Astrocyte (in vitro differentiated cells and primary cell): Measurements from ENCODE around the gene DCDC1.

Source experiments
- EZH2 ChIP-seq: IDR thresholded peaks from 2 replicates; pipeline ENCODE4 v1.6.1; 2012; ENCODE audit warnings: mild to moderate bottlenecking, low read length, inconsistent platforms; ENCODE audit not compliant: insufficient read depth
- TF ChIP-seq, protein P1 (sequence below): IDR thresholded peaks from 2 replicates; pipeline ENCODE4 v1.5.1; 2011; ENCODE audit warnings: low read depth, mild to moderate bottlenecking, inconsistent platforms, low read length, moderate library complexity; ENCODE audit not compliant: insufficient read depth

DNA sequence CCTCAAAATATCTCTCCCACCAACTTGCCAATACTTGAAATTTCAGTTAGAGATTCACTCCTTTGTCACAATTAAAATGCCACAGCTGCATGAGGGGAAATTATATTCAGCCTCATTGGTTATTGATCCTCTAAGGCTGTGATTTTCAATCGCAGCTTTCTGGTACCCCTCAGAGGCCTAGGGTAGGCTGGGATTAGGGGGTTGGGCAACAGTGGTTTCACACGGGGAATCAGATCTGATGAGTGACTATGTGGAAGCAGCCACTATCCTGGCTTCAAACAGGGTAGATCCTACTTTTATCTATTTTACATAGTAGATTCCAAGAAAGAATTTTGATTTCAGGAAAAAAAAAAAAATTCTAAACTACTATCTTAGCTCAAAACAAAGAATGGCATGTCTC is 252.5 kb downstream of the DCDC1 start:
- TF ChIP-seq EZH2: no peak
- TF ChIP-seq, protein P1, sequence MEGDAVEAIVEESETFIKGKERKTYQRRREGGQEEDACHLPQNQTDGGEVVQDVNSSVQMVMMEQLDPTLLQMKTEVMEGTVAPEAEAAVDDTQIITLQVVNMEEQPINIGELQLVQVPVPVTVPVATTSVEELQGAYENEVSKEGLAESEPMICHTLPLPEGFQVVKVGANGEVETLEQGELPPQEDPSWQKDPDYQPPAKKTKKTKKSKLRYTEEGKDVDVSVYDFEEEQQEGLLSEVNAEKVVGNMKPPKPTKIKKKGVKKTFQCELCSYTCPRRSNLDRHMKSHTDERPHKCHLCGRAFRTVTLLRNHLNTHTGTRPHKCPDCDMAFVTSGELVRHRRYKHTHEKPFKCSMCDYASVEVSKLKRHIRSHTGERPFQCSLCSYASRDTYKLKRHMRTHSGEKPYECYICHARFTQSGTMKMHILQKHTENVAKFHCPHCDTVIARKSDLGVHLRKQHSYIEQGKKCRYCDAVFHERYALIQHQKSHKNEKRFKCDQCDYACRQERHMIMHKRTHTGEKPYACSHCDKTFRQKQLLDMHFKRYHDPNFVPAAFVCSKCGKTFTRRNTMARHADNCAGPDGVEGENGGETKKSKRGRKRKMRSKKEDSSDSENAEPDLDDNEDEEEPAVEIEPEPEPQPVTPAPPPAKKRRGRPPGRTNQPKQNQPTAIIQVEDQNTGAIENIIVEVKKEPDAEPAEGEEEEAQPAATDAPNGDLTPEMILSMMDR: no peak
